GM10266 (cell line): ENCODE data around the gene GPN2.
"Not testable (repeated sequence)": the region's sequence is repeated elsewhere in the genome, so short reads cannot be mapped to it uniquely, and the experiment has no call there.

Experiments used
- DNase-seq: peaks from one replicate; pipeline ENCODE4 v3.0.0; 2012; ENCODE audit errors: extremely low spot score
- TF ChIP-seq, protein P1 (sequence below): IDR thresholded peaks from 2 replicates; pipeline ENCODE4 v1.5.1; 2012; ENCODE audit warnings: mild to moderate bottlenecking, low read depth; ENCODE audit not compliant: control insufficient read depth, insufficient read depth; ENCODE audit errors: missing control alignments

GPN2 gene

GRCh38 chr1:26838474-26839338, 51.4 kb downstream of the GPN2 start:
- DNase-seq, result peak; percentile 84
- TF ChIP-seq, protein P1, sequence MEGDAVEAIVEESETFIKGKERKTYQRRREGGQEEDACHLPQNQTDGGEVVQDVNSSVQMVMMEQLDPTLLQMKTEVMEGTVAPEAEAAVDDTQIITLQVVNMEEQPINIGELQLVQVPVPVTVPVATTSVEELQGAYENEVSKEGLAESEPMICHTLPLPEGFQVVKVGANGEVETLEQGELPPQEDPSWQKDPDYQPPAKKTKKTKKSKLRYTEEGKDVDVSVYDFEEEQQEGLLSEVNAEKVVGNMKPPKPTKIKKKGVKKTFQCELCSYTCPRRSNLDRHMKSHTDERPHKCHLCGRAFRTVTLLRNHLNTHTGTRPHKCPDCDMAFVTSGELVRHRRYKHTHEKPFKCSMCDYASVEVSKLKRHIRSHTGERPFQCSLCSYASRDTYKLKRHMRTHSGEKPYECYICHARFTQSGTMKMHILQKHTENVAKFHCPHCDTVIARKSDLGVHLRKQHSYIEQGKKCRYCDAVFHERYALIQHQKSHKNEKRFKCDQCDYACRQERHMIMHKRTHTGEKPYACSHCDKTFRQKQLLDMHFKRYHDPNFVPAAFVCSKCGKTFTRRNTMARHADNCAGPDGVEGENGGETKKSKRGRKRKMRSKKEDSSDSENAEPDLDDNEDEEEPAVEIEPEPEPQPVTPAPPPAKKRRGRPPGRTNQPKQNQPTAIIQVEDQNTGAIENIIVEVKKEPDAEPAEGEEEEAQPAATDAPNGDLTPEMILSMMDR, result peak; percentile 14

- not testable (repeated sequence) for DNase-seq
Measured at GRCh38 chr1:26837665-26838064, 52.4 kb downstream of the GPN2 start.

DNA sequence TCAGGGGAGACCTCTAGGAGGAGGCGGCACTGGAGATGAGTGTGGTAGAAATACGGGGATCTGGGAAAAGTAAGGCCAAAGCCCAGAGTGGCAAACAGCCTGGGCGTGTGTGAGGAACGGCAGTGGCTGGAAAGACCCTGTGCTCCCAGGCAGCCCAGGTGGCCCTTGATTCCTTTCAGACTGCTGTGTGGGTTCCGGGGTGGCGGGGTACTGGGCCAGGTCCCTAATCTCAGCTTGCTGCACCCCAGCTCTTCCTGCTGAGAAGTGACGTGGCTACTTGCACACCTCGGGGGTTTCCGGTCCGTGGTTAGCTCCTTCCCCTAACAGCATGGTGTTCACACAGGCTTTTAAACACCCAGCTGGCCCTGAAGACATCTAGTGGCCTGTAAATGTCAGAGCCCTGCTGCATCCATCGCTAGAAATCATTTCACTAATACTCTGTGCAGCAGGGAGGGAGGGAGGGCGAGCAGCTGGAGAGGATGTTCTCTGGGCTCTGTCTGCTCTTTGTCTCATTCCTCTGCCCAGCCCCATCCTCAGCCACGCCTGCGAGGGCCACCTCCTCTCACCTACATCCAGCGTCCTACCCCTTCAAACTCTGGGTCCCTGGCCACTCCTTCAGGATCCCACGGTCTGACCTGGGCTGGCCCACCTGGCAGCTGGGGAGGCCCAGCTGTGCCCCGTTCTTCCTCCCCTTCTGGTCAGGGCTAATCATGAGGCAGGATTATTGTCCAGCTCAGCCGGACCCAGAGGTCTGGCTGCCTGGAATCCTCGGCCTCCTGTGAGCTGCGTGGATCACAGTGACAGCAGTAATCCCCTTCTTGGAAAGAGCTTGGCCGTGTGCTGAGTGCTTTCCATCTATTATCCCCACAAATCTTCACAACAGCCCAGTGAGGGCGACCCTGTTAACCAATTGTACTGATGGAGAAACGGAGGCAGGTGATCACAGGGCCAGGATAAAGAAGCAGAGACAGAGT, 56.4 kb downstream of the GPN2 start:
- peak; percentile 91 for DNase-seq
- TF ChIP-seq, protein P1, result peak; percentile 50

DNA sequence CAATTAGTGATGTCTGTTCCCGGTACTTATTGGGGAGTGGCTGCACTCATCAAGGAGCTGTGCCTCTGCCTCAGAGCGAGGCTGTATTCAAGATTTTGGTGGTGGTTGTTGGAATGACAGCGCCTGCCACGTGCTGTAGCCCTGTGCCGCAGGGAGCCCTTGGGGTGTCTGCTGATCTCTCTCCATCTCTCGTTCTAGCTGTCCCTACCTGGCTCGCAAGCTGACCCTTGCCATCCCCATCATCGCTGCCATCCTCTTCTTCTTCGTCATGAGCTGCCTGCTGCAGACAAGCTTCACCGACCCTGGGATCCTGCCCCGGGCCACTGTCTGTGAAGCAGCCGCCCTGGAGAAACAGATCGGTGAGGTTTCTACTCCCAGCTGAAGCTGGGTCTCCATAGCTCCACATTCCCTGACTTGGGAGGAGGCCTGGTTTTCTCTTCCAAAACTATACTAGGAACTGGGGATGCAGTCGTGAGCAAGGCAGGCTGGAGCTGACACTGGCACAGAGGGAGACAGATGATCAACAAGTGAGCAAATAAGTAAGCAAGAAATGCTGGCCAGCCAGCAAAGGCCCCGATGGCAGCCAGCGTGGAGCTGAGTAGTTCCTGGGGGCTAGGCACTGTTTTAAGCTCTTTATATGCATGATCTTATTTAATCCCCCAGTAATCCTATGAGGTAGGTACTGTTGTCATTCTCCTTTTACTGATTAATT, 57.7 kb downstream of the GPN2 start:
- DNase-seq, result no peak
- TF ChIP-seq, protein P1, result no peak

DNA sequence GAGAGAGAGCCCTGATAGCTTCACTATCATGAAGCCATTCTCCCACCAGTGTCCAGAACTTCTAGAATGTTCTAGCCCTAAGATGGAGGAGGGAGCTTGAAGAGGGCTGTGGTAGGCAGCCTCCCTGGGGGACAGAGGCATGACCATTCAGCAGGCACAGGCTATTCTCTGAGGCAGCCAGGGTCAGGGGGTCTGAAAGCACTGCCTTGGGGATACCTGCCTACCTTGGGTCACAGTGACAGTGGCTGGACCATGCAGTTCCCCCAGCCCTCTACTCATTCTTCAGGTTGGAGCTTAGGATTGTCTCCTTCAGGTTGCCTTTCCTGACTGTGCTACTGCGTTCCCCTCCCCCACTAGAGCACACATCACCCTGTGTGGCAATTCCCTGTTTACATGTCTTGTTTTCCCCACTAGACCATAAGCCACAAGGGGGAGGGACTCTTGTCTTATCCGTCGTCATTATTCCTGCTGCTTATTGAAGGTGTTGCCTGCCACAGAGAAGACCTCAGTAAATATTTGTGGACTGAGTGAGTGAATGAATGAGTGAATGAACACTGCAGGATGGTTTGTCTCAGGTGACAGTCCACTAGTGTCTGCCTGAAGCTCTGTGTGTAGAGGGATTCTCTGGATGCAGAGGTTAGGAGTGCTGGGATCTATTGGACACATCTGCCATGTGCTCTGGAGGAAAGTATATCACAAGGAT, 58.4 kb downstream of the GPN2 start:
- TF ChIP-seq, protein P1, result no peak
- no peak for DNase-seq

GRCh38 chr1:26831059-26831458, 59.0 kb downstream of the GPN2 start:
- TF ChIP-seq, protein P1, result no peak
- DNase-seq, result no peak

- no peak for DNase-seq
- TF ChIP-seq, protein P1, result no peak
Measured at GRCh38 chr1:26829184-26829911, 60.7 kb downstream of the GPN2 start.
